Gastrocnemius medialis (tissue), 4 donors: Measurements from ENCODE around the gene P2RX4. TPM values are rescaled to one million over a fixed set of nuclear protein-coding genes. Genes with fewer than 3 reads are reported as not detected.

Source experiments
- ATAC-seq, 2 donors: fragments of 150-250 bp; one replicate each; pipeline ENCODE4 v1.9.1; 2016
- DNase-seq, 2 donors: peaks; one replicate each; pipeline ENCODE4 v3.0.0-alpha.2; 2019
- H3K27ac ChIP-seq, 4 donors: fragments of 200-600 bp; sonication (generic); 1 replicate in 1 of 4; 2 replicates in 3 of 4; pipeline ENCODE4 v1.5.1; 2016 to 2018; ENCODE audit warnings: mild to moderate bottlenecking in 2 of 4, moderate library complexity in 1 of 4
- H3K27me3 ChIP-seq, 3 donors: fragments of 200-600 bp; sonication (generic) in 2 of 3; 1 replicate in 1 of 3; 2 replicates in 2 of 3; pipeline versions ENCODE4 v1.5.1 to v1.6.0; 2016 to 2019; ENCODE audit warnings: mild to moderate bottlenecking in 1 of 3, moderate library complexity in 1 of 3
- H3K36me3 ChIP-seq, 2 donors: fragments of 200-600 bp; sonication (generic) in 1 of 2; one replicate each; pipeline ENCODE4 v1.5.1; 2017 to 2018
- H3K4me1 ChIP-seq, 2 donors: fragments of 200-600 bp; sonication (generic) in 1 of 2; one replicate each; pipeline ENCODE4 v1.5.1; 2016 to 2017; ENCODE audit warnings: mild to moderate bottlenecking in 2 of 2
- H3K4me3 ChIP-seq, 4 donors: fragments of 200-600 bp; sonication (generic) in 3 of 4; 1 replicate in 1 of 4; 2 replicates in 3 of 4; pipeline ENCODE4 v1.5.1; 2016 to 2019; ENCODE audit warnings: mild to moderate bottlenecking in 2 of 4
- H3K9me3 ChIP-seq, 3 donors: fragments of 200-600 bp; sonication (generic) in 2 of 3; 1 replicate in 1 of 3; 2 replicates in 2 of 3; pipeline ENCODE4 v1.5.1; 2016 to 2019
- POLR2A ChIP-seq, 2 donors: fragments of 450-650 bp; IDR thresholded peaks; one replicate each; pipeline ENCODE4 v1.6.1; 2017; ENCODE audit warnings: antibody characterized with exemption in 2 of 2, mild to moderate bottlenecking in 2 of 2, moderate library complexity in 2 of 2
- in situ Hi-C, 4 donors: fragments of 200-750 bp; cut with MboI; loops; one replicate each; pipeline versions ENCODE4 v1.15.0 to v1.8.0; 2017; ENCODE audit warnings: low sequenced_read_pairs in 4 of 4
- intact Hi-C: fragments of 100-400 bp; cut with DNase I; formaldehyde crosslinking; loops from one replicate; pipeline ENCODE4 v1.15.1; 2023; ENCODE audit warnings: low total_unique reads
- total RNA-seq, 4 donors: library from RNA; depleted of rRNA; stranded (reverse); fragments of >200 nt; gene quantifications; one replicate each; pipeline versions ENCODE4 v1.1.0 to v1.2.3, GENCODE V29; 2016
- TF ChIP-seq, protein P1 (sequence below), 5 experiments: fragments of 450-650 bp in 3 of 5; fragments of 200-600 bp in 2 of 5; sonication (generic) in 2 of 5; IDR thresholded peaks in 4 of 5; conservative IDR thresholded peaks in 1 of 5; 1 replicate in 4 of 5; 2 replicates in 1 of 5; pipeline ENCODE4 v1.5.1; 2016 to 2019; ENCODE audit warnings: antibody characterized with exemption in 5 of 5, mild to moderate bottlenecking in 3 of 5, moderate library complexity in 3 of 5

Gene P2RX4
- total RNA-seq, 4 donors from 2014 or later: 3.9 to 7.9 (median 6.1) TPM

DNA sequence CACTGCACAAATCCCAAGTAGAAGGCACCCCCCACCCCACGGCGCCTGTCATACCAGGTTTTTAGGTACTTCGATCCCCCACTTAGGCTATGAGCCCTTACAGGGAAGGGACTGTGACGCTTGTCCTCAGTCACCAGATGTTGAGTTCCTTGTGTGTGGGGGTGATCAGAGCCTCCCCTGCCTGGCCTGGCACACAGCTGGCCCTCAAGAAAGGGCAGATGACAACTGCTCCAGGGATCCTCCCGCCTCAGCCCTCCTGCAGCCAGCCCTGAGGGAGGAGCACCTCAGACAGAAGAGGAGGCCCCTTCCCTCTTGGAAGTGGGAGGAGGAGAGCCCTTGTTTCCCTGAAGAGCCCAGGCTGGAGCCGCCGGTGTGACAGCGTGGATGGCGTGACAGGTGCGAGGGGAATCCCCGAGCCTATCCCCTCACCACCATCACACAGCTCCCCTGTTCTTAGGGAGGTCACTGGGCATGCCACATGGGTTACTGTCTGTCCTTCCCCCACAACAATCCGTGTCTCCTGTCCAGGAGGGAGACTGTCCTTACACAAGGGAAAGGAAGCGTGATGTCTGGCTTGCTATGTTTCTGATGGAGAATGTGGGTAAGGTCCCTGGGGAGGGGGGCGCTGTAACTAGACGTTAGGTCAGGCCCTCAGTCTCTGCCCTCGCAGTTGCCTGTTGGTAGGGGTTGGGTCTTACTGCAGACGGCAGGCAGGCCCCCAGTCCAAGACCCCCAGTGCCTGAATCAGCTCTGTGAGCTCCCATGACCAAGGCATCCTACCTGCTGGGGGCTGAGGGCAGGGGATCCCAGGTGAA, 31.4 kb downstream of the P2RX4 start:
- in situ Hi-C loops (no loop called here), intact Hi-C loops (no loop called here)
- Histone ChIP-seq H3K4me3 (peak overlapping the region in 1 of 4 donors; percentile 19), H3K27ac (no peak overlapping the region), H3K36me3 (peaks cover 0 to 21% of the 10 kb centered on the region in 2 donors), H3K9me3 (no peaks in the 10 kb centered on the region), H3K4me1 (no peaks in the 10 kb centered on the region), H3K27me3 (no peaks in the 10 kb centered on the region)
- no peak for DNase-seq
- TF ChIP-seq POLR2A (IDR thresholded peaks at IDR 0.05): no peak
- TF ChIP-seq, protein P1, sequence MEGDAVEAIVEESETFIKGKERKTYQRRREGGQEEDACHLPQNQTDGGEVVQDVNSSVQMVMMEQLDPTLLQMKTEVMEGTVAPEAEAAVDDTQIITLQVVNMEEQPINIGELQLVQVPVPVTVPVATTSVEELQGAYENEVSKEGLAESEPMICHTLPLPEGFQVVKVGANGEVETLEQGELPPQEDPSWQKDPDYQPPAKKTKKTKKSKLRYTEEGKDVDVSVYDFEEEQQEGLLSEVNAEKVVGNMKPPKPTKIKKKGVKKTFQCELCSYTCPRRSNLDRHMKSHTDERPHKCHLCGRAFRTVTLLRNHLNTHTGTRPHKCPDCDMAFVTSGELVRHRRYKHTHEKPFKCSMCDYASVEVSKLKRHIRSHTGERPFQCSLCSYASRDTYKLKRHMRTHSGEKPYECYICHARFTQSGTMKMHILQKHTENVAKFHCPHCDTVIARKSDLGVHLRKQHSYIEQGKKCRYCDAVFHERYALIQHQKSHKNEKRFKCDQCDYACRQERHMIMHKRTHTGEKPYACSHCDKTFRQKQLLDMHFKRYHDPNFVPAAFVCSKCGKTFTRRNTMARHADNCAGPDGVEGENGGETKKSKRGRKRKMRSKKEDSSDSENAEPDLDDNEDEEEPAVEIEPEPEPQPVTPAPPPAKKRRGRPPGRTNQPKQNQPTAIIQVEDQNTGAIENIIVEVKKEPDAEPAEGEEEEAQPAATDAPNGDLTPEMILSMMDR (IDR thresholded peaks at IDR 0.05 in 4 of 5, conservative IDR thresholded peaks at IDR 0.05 in 1 of 5): no peak
- ATAC-seq: no peak

DNA sequence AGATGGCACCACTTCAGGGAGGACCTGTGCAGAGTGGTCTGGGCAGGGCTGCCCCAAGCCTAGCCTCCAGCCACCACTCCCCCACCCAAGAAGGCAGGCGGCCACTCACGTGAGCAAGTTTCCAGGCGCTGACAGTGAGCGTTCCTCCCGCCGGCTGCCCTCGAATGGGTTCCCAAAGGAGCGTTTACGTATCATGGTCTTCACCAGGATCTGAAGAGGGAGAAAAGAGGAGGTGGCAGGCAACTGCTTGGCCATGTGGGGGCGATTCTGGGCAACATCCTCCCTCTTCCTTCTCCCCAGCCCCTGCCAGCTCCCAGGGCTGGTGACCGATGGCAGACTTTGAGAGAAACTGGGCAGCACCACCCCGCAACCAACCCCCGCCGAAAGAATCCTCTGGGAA, 35.1 kb downstream of the P2RX4 start:
- no peaks in the 10 kb centered on the region for H3K9me3 ChIP-seq
- peaks cover 0 to 46% of the 10 kb centered on the region in 2 donors for H3K36me3 ChIP-seq
- no peak for TF ChIP-seq POLR2A (IDR thresholded peaks at IDR 0.05)
- TF ChIP-seq, protein P1 (IDR thresholded peaks at IDR 0.05 in 4 of 5, conservative IDR thresholded peaks at IDR 0.05 in 1 of 5): no peak
- no peak overlapping the region for H3K4me3 ChIP-seq
- DNase-seq: no peak
- H3K27me3 ChIP-seq: no peaks in the 10 kb centered on the region
- ATAC-seq: no peak
- no peaks in the 10 kb centered on the region for H3K4me1 ChIP-seq
- in situ Hi-C loops (no loop called here), intact Hi-C loops (no loop called here)
- H3K27ac ChIP-seq: no peak overlapping the region

DNA sequence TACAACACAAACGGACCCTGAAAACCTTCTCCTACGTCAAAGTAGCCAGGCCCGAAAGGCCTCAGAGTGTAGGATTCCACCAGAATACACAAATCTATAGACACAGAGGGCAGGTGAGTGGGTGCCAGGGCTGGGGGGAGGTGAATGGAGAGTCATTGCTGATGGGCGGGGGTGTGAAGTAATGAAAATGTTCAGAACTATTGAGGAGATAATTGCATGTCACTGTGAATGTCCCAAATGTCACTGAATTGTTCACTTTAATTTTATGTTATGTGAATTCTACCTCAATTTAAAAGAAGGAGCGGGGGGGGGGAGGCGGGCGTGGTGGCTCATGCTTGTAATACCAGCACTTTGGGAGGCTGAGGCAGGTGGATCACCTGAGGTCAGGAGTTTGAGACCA, 36.0 kb downstream of the P2RX4 start:
- in situ Hi-C loops (no loop called here), intact Hi-C loops (no loop called here)
- ATAC-seq: no peak
- Histone ChIP-seq H3K36me3 (peaks cover 0 to 54% of the 10 kb centered on the region in 2 donors), H3K9me3 (no peaks in the 10 kb centered on the region), H3K27ac (no peak overlapping the region), H3K4me1 (no peaks in the 10 kb centered on the region), H3K4me3 (no peak overlapping the region), H3K27me3 (no peaks in the 10 kb centered on the region)
- DNase-seq: no peak
- TF ChIP-seq, protein P1 (IDR thresholded peaks at IDR 0.05 in 4 of 5, conservative IDR thresholded peaks at IDR 0.05 in 1 of 5): no peak
- TF ChIP-seq POLR2A (IDR thresholded peaks at IDR 0.05): no peak

DNA sequence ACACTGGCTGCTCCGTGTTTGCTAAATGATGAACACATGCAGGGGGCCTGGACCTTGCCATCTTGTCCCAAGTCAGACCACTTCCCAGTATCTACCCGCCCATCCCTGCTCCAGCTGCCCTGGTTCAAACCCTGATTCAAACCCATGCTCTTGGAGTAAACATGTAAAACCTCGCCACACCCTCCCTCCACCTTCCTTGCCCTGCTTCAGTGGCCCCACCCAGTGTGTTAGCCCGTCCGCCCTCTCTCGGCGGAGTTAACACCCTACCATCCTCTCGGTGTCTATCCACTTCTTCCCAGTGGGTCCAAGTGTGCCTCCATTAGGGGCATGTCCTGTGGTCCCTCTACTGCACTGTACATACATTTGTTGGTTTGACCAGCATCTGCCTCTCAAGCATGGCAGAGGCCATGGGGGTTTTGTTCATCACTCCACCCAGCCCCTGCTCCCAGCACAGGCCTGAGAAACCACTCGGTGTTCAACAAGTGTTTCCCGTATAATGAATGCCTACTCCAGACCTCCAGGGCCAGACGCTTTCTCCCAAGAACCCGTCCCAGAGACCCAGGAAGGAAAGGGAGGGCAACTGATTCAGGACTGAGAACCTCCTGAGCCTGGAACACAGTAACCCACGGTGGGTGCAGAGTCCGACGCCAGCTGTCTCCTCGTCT, 37.1 kb downstream of the P2RX4 start:
- TF ChIP-seq POLR2A (IDR thresholded peaks at IDR 0.05): no peak
- TF ChIP-seq, protein P1 (IDR thresholded peaks at IDR 0.05 in 4 of 5, conservative IDR thresholded peaks at IDR 0.05 in 1 of 5): no peak
- Histone ChIP-seq H3K36me3 (peaks cover 0 to 59% of the 10 kb centered on the region in 2 donors), H3K27ac (no peak overlapping the region), H3K27me3 (no peaks in the 10 kb centered on the region), H3K4me3 (no peak overlapping the region), H3K4me1 (no peaks in the 10 kb centered on the region), H3K9me3 (no peaks in the 10 kb centered on the region)
- intact Hi-C loops (no loop called here), in situ Hi-C loops (no loop called here)
- DNase-seq (no peak), ATAC-seq (no peak)
